Mesodermal cell (in vitro differentiated cells): Measurements from ENCODE around the gene FAM174C.
A peak's percentile ranks its signal among the peaks of the same experiment; 100 is the strongest.
"Not testable (repeated sequence)": the region's sequence is repeated elsewhere in the genome, so short reads cannot be mapped to it uniquely, and the experiment has no call there.

ENCODE experiments used
- H3K27ac ChIP-seq: 2 replicates; pipeline ENCODE4 v1.7.0; 2013; ENCODE audit warnings: mild to moderate bottlenecking, low read depth, low read length, moderate library complexity; ENCODE audit not compliant: severe bottlenecking
- H3K36me3 ChIP-seq: 2 replicates; pipeline ENCODE4 v1.7.1; 2013; ENCODE audit warnings: mild to moderate bottlenecking, low read length, moderate library complexity; ENCODE audit not compliant: control insufficient read depth, insufficient read depth
- H3K4me1 ChIP-seq: one replicate; pipeline ENCODE4 v1.7.1; 2013; ENCODE audit warnings: mild to moderate bottlenecking, low read length; ENCODE audit not compliant: insufficient read depth, control insufficient read depth, poor library complexity, severe bottlenecking
- H3K4me3 ChIP-seq: 2 replicates; pipeline ENCODE4 v1.7.0; 2013; ENCODE audit warnings: low read length, control low read depth, mild to moderate bottlenecking; ENCODE audit not compliant: insufficient read depth, poor library complexity, severe bottlenecking; ENCODE audit errors: extremely low read depth
- H3K9me3 ChIP-seq: 2 replicates; pipeline ENCODE4 v1.7.1; 2013; ENCODE audit warnings: mild to moderate bottlenecking, low read length, moderate library complexity; ENCODE audit not compliant: control insufficient read depth
- WGBS, 2 experiments: methylation state at CpG; one replicate each; pipeline ENCODE4 v1.1.5; 2013; ENCODE audit warnings: missing lambda C conversion rate in 2 of 2; ENCODE audit not compliant: insufficient coverage in 2 of 2; 5-methylcytosine and 5-hydroxymethylcytosine counted together

The FAM174C gene

GRCh38 chr19:1246265-1247087 is 28.9 kb upstream of the FAM174C start:
- not testable (repeated sequence) for H3K27ac ChIP-seq, H3K9me3 ChIP-seq, H3K4me1 ChIP-seq, H3K4me3 ChIP-seq
- 90 to 94% methylated on average over 20 to 22 of the region's 27 CpGs for WGBS, 2 experiments
- H3K36me3 ChIP-seq: peaks cover 16% of the 10 kb centered on the region

GRCh38 chr19:1247748-1248138 is 27.6 kb upstream of the FAM174C start:
- peak overlapping the region; percentile 87 for H3K4me3 ChIP-seq
- peak overlapping the region; percentile 98 for H3K27ac ChIP-seq
- no peaks in the 10 kb centered on the region for H3K9me3 ChIP-seq
- peaks cover 6% of the 10 kb centered on the region for H3K4me1 ChIP-seq
- H3K36me3 ChIP-seq: peaks cover 29% of the 10 kb centered on the region
- WGBS, 2 experiments: 94 to 97% methylated on average over 8 of the region's 8 CpGs

- Histone ChIP-seq H3K4me1 (peaks cover 10% of the 10 kb centered on the region), H3K27ac (peak within 1 kb of the TSS; percentile 98), H3K9me3 (no peaks in the 10 kb centered on the region), H3K4me3 (peak within 1 kb of the TSS; percentile 87), H3K36me3 (peaks cover 32% of the 10 kb centered on the region)
- WGBS, 2 experiments: 2 to 3% methylated on average over 22 to 38 of the region's 60 CpGs
Measured at GRCh38 chr19:1248139-1248785, 27.1 kb upstream of the FAM174C start, which contains the start of gene MIDN. MIDN (plus strand) TSS chr19:1248583; CDS start chr19:1250297, 1,714 bp downstream.

- WGBS, 2 experiments: 0% methylated on average over 25 to 52 of the region's 74 CpGs
- Histone ChIP-seq H3K27ac (peak overlapping the region; percentile 98), H3K4me1 (peaks cover 16% of the 10 kb centered on the region), H3K9me3 (no peaks in the 10 kb centered on the region), H3K4me3 (peak overlapping the region; percentile 87), H3K36me3 (peaks cover 34% of the 10 kb centered on the region)
Measured at GRCh38 chr19:1248786-1249297, 26.5 kb upstream of the FAM174C start.

- Histone ChIP-seq H3K4me1 (peaks cover 22% of the 10 kb centered on the region), H3K4me3 (peak overlapping the region; percentile 87), H3K36me3 (peaks cover 40% of the 10 kb centered on the region), H3K9me3 (no peaks in the 10 kb centered on the region), H3K27ac (peak overlapping the region; percentile 98)
- 0% methylated on average over 48 to 66 of the region's 102 CpGs for WGBS, 2 experiments
Measured at GRCh38 chr19:1249298-1249989, 25.9 kb upstream of the FAM174C start.

GRCh38 chr19:1249990-1250436 is 25.3 kb upstream of the FAM174C start:
- WGBS, 2 experiments: 0% methylated on average over 48 to 56 of the region's 67 CpGs
- Histone ChIP-seq H3K36me3 (peaks cover 43% of the 10 kb centered on the region), H3K4me1 (peaks cover 22% of the 10 kb centered on the region), H3K27ac (peak overlapping the region; percentile 90), H3K4me3 (peak overlapping the region; percentile 87), H3K9me3 (no peaks in the 10 kb centered on the region)

- Histone ChIP-seq H3K36me3 (peaks cover 50% of the 10 kb centered on the region), H3K27ac (peak overlapping the region; percentile 90), H3K9me3 (no peaks in the 10 kb centered on the region), H3K4me1 (peaks cover 28% of the 10 kb centered on the region), H3K4me3 (peak overlapping the region; percentile 87)
- WGBS, 2 experiments: 0% methylated on average over 62 to 63 of the region's 90 CpGs
Measured at GRCh38 chr19:1250437-1251260, 24.7 kb upstream of the FAM174C start.

- peaks cover 35% of the 10 kb centered on the region for H3K4me1 ChIP-seq
- H3K36me3 ChIP-seq: peaks cover 59% of the 10 kb centered on the region
- 1 to 5% methylated on average over 15 to 26 of the region's 41 CpGs for WGBS, 2 experiments
- peak overlapping the region; percentile 90 for H3K27ac ChIP-seq
- H3K4me3 ChIP-seq: peak overlapping the region; percentile 87
- no peaks in the 10 kb centered on the region for H3K9me3 ChIP-seq
Measured at GRCh38 chr19:1251330-1252220, 23.8 kb upstream of the FAM174C start.

GRCh38 chr19:1252221-1252820 is 23.0 kb upstream of the FAM174C start:
- Histone ChIP-seq H3K4me1 (peaks cover 40% of the 10 kb centered on the region), H3K36me3 (peaks cover 66% of the 10 kb centered on the region), H3K27ac (peak overlapping the region; percentile 90), H3K4me3 (peak overlapping the region; percentile 87), H3K9me3 (no peaks in the 10 kb centered on the region)
- WGBS, 2 experiments: 31 to 47% methylated on average over 13 to 14 of the region's 30 CpGs
